GM21423 (cell line): ENCODE results near the gene CNOT11.
A peak's percentile ranks its signal among the peaks of the same experiment; 100 is the strongest.
"Not testable (repeated sequence)": the region's sequence is repeated elsewhere in the genome, so short reads cannot be mapped to it uniquely, and the experiment has no call there.

Source experiments
- ATAC-seq: cut with Tn5 transposase; IDR thresholded peaks from one replicate; pipeline ENCODE4 v1.9.1; 2021; ENCODE audit warnings: mild to moderate bottlenecking, moderate library complexity; ENCODE audit not compliant: unreplicated experiment

The CNOT11 gene

DNA sequence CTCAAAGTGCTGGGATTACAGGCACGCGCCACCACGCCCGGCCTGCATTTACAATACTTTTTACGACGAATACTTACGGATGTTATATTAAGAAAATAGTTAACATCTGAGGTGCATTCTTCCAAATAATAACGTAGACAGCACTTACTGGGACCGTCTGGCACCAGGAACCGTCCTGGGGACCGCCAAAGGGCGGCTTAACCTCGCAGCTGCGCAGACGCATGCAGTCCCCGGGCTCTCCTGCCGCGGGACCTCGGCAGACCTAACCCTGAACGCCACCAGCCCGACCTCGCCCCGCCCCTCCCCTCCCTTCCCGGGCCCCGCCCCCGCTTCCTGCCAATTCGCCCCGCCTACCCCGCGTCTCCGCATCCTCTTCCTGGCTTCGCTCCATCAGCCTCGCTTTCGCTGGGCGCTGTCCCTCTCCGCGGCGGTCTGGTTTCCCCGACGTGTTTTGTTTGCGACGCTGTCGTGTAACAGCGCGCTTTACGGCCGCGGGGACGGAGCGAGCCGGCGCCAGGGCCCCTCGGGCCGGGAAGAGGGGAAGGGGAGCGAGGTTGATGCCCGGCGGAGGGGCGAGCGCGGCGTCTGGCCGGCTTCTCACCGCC, at the start of gene CNOT11:
Gene CNOT11, plus strand, starts transcription at position 479 of the 605 bp plus-strand sequence. Its CDS starts 79 bp downstream, at position 558.
- peak; percentile 84 for ATAC-seq

DNA sequence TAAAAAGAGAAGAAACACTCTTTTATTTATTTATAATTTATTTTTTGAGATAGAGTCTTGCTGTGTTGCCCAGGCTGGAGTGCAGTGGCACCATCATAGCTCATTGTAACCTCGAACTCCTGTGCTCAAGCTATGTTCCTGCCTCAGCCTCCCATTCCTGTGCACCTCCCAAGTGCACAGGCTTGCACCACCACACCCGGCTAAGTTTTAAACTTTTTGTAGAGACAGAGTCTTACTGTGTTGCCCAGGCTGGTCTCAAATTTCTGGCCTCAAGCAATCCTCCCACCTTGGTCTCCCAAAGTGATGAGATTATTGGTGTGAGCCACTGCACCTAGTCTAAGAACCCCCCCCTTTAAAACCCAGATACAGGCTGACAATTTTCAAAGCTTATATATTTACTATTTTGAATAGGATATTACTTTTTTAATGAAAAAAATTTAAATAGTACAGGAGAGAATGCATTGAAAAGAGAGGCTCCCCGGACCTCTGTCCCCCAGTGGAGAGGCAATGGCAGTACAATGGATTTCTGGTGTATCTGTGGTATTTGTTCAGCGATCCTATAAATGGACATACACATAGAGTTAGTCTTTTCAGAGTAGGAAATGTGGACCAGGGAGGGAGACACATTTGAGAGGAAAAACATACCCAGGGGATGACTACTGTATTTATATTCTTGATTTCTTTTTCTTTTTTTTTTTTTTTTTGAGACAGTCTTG, 48.1 kb upstream of the CNOT11 start:
- no peak for ATAC-seq

GRCh38 chr2:101205521-101206479, 46.9 kb upstream of the CNOT11 start:
- ATAC-seq = peak; percentile 69

- no peak for ATAC-seq
These were observed 43.9 kb upstream of the CNOT11 start for GRCh38 chr2:101208830-101209229.

- ATAC-seq = no peak
These were observed 33.4 kb upstream of the CNOT11 start for GRCh38 chr2:101219246-101219645.

DNA sequence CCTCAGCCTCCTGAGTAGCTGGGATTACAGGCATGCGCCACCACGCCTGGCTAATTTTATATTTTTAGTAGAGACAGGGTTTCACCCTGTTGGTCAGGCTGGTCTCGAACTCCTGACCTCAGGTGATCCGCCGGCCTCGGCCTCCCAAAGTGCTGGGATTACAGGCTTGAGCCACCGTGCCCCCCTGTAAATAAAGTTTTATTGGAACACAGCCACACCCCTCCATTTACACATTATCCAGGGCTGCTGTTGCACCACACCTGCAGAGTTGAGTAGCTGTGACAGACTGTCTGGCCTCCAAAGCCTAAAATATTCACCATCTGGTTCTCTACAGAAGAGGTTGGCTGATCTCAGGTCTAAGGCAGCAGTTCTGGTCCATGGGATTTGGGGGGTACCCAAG, 32.6 kb upstream of the CNOT11 start:
- not testable (repeated sequence) for ATAC-seq

DNA sequence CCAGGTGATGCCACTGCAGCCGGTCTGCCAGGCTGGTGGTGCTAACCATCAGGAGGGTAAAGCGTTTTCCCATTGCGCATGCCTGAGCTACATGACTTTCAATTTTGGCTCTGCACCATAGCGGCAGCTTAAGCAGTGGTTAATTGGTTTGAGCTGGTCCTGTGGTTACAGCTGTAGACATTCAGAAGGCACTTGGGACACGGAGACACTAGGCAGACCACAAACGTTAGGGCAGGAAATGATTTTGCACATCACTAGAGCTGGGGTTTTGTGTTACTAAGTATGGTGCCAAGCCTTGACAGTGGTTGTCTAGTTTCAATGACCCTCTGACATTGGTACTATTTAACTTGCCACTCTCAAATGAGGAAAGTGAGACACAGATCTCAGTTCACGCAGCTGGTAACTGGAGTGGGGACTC, 28.9 kb upstream of the CNOT11 start:
- peak; percentile 99 for ATAC-seq

GRCh38 chr2:101230541-101231001, 22.1 kb upstream of the CNOT11 start:
- ATAC-seq = no peak

DNA sequence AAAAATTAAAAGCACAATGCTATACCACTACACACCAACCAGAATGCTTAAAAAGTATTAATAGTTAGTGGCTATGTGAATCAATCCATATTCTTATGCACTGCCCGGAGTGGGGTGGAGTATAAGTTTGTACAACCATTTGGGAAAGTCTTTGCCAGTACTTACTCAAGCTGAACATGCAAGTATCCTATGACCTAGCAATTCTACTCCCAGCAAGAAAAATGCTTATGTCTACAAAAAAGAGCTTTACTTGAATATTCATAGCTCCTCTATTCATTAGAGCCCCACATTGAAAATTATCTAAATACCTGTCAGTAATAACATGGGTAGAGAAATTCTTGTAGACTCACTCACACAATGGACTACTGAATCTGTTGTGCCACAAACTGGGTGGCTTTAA, 21.4 kb upstream of the CNOT11 start:
- no peak for ATAC-seq

DNA sequence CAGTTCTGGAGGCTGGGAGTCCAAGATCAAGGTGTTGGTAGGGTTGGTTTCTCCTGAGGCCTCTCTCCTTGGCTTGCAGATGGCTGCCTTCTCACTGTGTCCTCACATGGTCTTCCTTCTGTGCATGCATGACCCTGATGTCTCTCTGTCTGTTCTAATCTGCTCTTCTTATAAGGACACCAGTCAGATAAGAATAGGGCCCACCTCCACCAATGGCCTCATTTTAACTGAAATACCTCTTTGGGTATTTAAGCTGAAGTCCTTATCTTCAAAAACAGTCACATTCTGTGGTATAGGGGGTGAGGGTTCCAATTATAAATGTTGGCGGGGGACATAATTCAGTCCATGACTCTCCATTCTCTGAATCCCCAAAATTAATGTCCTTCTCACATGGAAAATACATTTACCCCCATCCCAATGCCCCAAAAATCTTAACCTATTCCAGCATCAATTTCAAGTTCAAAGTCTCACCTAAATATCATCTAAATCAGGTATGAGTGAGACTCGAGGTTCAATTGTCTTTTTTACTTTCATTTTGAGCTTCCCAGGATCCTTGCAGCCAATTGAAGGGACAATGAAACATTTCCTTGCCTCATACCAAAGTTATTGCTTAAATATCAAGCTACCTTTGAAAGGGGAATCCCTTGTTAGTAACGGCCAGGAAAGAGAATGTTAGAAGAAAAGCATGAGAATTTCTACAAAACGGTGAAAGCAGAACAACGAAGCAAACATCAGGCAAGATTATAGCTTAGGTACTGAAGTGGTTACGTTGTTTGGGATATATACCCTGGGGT, 20.6 kb upstream of the CNOT11 start:
- ATAC-seq = no peak

- no peak for ATAC-seq
These were observed 19.9 kb upstream of the CNOT11 start for GRCh38 chr2:101232770-101233169.

DNA sequence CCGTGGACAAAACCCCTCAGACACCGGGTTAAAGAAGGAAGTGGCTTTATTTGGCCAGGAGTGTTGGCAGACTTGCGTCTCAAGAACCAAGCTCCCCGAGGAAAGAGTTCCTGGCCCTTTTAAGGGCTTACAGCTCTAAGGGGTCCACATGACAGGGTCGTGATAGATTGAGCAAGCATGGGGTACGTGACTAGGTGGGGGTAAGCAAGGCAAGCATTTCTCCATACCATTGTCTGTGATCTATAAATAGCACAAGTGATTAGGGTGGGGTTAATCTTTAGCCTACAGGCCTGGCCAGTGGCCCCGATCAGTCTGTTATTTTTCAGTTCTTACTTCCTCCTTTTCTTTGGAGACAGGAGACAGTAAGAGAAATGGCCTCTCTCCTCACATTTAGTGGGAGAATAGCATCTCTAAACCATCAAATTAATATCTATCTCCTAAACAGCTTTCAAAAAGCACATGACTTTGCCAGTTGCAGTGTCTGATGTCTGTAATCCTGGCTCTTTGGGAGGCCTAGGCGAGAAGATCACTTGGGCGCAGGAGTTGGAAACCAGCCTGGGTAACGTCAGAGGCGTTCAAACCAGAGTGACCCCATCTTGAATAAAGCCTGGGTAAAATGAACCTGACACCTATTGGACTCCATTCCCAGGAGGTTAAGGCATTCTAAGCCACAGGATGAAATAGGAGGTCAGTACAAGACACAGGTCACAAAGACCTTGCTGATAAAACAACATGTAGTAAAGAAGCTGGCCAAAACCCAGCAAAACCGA, 18.3 kb upstream of the CNOT11 start:
- no peak for ATAC-seq

GRCh38 chr2:101235956-101236355, 16.7 kb upstream of the CNOT11 start:
- ATAC-seq = not testable (repeated sequence)

DNA sequence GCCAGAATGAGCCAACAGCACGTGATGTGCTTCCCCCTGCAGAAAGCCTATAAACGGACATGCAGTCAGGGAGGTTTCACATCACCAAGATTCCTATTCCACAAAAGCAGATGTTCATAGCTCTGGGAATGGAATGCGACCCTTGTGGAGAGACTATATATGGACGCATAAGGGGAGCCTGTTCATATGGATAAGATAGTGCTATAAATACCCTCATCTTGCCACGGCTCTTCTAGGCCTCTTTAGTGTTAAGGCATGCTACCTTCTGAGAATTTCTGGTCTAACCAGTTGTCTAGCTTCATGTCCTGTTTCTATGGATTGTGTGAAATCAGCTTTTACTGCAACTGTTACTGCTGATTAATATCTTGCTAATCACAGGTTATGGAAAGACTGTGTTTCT, 14.7 kb upstream of the CNOT11 start:
- not testable (repeated sequence) for ATAC-seq

- no peak for ATAC-seq
These were observed 13.5 kb upstream of the CNOT11 start for GRCh38 chr2:101238930-101239759.

DNA sequence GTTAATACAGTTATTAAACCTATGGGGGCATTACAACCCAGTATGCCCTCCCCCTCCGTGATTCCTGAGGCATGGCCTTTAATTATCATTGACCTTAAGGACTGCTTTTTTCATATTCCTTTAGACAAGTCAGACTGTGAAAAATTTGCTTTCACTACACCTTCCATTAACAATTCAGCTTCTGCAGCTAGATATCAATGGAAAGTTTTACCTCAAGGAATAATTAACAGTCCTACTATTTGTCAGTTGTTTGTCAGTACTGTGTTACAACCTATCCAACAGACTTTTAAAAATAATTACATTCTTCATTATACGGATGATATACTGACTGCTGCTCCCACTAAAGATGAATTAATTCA, 12.9 kb upstream of the CNOT11 start:
- not testable (repeated sequence) for ATAC-seq

DNA sequence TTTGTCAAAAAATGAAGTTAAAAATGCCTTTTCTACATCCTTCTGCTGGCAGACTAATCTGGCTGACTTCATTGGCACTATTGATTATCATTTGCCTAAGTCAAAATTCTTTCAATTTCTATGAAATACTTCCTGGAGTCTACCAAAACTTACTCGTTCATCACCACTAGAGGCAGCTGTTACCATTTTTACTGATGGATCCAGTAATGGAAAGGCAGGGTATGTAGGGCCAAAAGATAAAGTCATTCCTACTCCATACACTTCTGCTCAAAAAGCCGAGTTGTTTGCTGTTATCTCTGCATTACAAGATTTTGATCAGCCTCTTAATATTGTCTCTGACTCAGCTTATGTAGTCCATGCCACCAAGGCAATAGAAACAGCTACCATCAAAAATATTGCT, 12.0 kb upstream of the CNOT11 start:
- ATAC-seq = not testable (repeated sequence)

DNA sequence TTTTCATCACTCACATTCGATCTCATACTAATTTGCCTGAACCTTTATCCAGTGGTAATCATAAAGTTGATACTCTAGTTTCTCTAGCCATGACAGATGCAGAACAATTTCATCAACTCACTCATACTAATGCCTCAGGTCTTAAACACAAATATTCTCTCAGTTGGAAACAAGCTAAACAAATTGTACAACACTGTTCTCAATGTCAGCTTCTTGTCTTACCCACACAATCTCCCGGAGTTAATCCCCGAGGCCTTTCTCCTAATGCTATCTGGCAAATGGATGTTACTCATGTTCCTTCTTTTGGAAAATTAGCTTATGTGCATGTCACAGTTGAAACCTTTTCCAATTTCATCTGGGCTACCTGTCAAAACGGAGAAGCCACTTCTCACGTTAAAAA, 11.5 kb upstream of the CNOT11 start:
- no peak for ATAC-seq

DNA sequence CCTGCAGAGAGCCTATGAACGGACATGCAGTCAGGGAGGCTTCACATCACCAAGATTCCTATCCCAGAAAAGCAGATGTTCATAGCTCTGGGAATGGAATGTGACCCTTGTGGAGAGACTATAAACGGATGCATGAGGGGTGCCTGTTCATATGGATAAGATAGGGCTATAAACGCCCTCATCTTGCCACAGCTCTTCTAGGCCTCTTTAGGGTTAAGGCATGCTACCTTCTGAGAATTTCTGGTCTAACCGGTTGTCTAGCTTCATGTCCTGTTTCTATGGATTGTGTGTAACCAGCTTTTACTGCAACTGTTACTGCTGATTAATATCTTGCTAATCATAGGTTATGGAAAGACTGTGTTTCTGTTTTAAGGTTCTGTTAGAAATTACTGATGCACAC, 8.3 kb upstream of the CNOT11 start:
- ATAC-seq = not testable (repeated sequence)
